ENCODE results near the gene KLRF2.

The KLRF2 gene

GRCh38 chr12:9941838-9942237 lies 60.5 kb downstream of the KLRF2 start:
- Mint-ChIP-seq H3K4me3 (no peak overlapping the region), H3K4me1 (peaks cover 11% of the 10 kb centered on the region), H3K27ac (no peak overlapping the region), H3K9me3 (no peaks in the 10 kb centered on the region), H3K27me3 (peaks cover 10% of the 10 kb centered on the region), H3K36me3 (no peaks in the 10 kb centered on the region)
- ATAC-seq: no peak

- H3K36me3 Mint-ChIP-seq: no peaks in the 10 kb centered on the region
- ATAC-seq: peak; percentile 66
- peaks cover 20% of the 10 kb centered on the region for H3K4me1 Mint-ChIP-seq
- H3K27me3 Mint-ChIP-seq: peaks cover 10% of the 10 kb centered on the region
- H3K9me3 Mint-ChIP-seq: no peaks in the 10 kb centered on the region
- H3K4me3 Mint-ChIP-seq: peak overlapping the region; percentile 38
- H3K27ac Mint-ChIP-seq: no peak overlapping the region
Observed at GRCh38 chr12:9943240-9943639, 62.0 kb downstream of the KLRF2 start.

- peaks cover 20% of the 10 kb centered on the region for H3K4me1 Mint-ChIP-seq
- no peaks in the 10 kb centered on the region for H3K9me3 Mint-ChIP-seq
- H3K36me3 Mint-ChIP-seq: no peaks in the 10 kb centered on the region
- ATAC-seq: no peak
- no peak overlapping the region for H3K27ac Mint-ChIP-seq
- H3K4me3 Mint-ChIP-seq: no peak overlapping the region
- H3K27me3 Mint-ChIP-seq: peaks cover 10% of the 10 kb centered on the region
Observed at GRCh38 chr12:9944391-9944790, 63.1 kb downstream of the KLRF2 start.

Data from stimulated activated memory B cell treated with anti-CD40 and anti-IgM and Interleukin-4, amounts not matched to agents 10 μg/mL and 1 μg/mL and 100 μg/mL, for 72 hours (primary cell).